ENCODE measurements around the gene GGTLC1.
"Not testable (repeated sequence)": the region's sequence is repeated elsewhere in the genome, so short reads cannot be mapped to it uniquely, and the experiment has no call there.

GGTLC1 gene

DNA sequence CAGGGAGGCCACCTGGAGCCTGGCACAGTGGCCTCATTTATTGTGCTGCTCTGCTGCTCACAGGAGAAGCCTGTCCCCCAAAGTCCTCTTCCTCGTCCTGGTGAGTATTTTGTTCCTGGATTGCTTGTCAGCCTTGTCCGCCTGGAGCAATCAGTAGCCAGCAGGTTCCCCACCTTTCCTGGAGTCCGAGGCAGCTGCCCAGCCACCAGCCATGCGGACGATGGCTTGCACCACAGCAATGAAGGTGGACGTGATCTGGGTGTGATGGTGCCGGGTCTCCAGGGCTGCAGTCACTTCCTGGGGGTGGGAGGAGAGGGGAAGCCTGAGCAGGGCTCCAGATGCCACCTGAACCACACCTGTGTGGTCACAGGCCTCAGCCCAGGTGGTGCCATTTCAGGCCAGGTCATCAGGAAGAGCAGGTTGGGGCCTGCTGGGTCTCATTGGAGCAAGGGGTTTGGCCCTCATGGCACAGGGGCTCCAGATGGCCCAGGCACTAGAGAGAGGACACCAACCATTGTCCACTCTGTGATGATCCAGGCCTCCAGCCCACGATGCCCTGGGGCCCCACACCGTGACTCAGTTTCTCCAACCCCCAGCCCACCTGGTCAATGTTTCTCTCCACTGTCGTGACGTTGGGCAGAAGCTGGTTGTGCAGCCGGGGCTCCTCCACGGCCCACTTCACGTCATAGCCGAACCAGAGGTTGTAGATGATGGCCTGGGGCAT, 3.4 kb downstream of the GGTLC1 start:
- not testable (repeated sequence) for H3K36me3 ChIP-seq (ENCODE audit: insufficient read depth, low read length); H3K4me1 ChIP-seq (ENCODE audit: insufficient read depth, low read length); H3K9ac ChIP-seq (ENCODE audit: low read depth, low read length); H3K9me3 ChIP-seq (ENCODE audit: control insufficient read depth, insufficient read depth, low read length)

DNA sequence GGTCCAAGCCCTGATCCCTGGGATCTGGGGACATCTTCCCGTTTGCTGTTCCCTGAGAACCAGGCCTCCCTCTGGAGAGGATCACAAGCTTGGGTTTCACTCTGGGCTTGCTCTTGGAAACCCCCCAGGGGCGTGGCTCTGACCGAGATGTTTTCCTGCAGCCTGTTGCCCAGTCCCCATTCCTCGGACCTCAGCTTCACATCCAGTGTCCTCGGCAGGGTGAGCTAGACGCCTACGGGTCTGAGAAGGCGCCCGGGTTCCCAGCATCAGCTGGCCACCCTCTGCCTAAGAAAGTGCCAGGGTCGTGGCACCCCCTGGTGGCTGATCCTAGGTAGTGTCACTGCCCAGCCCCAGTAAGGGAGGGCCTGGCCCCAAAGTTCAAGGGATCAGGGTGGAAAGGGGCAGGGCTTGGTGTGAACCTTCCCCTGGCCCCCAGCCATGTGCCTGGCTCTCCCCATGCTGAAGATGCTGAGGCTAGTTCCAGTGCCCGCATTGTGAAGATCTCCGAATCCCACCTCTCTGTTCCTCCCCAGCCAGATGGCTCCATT, 4.0 kb downstream of the GGTLC1 start:
- not testable (repeated sequence) for H3K9me3 ChIP-seq (ENCODE audit: control insufficient read depth, insufficient read depth, low read length); H3K36me3 ChIP-seq (ENCODE audit: insufficient read depth, low read length); H3K4me1 ChIP-seq (ENCODE audit: insufficient read depth, low read length); H3K9ac ChIP-seq (ENCODE audit: low read depth, low read length)

GRCh38 chr20:23982112-23983018, 6.2 kb downstream of the GGTLC1 start:
- H3K9ac ChIP-seq (ENCODE audit: low read depth, low read length); H3K9me3 ChIP-seq (ENCODE audit: control insufficient read depth, insufficient read depth, low read length); H3K4me1 ChIP-seq (ENCODE audit: insufficient read depth, low read length); H3K36me3 ChIP-seq (ENCODE audit: insufficient read depth, low read length): not testable (repeated sequence)

DNA sequence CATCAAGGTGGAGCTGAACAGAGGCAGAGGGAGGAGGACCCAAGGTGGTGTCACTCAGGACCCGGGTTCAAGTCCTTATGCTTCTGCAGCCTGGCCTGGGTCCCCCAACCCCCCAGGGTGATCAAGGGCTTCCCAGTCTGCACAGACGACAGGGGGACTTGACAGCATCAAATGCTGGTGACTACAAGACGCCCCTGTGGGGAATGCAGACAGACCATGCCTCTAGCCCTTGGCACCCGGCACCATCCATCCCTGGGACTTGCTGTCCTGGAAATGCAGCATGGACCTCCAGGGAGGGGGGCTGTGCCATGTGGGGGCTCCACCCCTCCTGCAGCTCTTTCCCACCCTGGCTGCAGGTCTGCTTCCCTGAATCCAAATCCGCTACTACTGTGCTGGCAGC, 7.1 kb downstream of the GGTLC1 start:
- not testable (repeated sequence) for H3K9me3 ChIP-seq (ENCODE audit: control insufficient read depth, insufficient read depth, low read length)

GRCh38 chr20:23981014-23981413, 7.6 kb downstream of the GGTLC1 start:
- H3K9me3 ChIP-seq (ENCODE audit: control insufficient read depth, insufficient read depth, low read length); H3K36me3 ChIP-seq (ENCODE audit: insufficient read depth, low read length): not testable (repeated sequence)

More for the DNA sequence above, 7.1 kb downstream of the GGTLC1 start:
- H3K36me3 ChIP-seq (ENCODE audit: insufficient read depth, low read length); H3K9ac ChIP-seq (ENCODE audit: low read depth, low read length); H3K4me1 ChIP-seq (ENCODE audit: insufficient read depth, low read length): not testable (repeated sequence)

GRCh38 chr20:23979899-23980811, 8.4 kb downstream of the GGTLC1 start:
- H3K9me3 ChIP-seq (ENCODE audit: control insufficient read depth, insufficient read depth, low read length); H3K36me3 ChIP-seq (ENCODE audit: insufficient read depth, low read length); H3K9ac ChIP-seq (ENCODE audit: low read depth, low read length); H3K4me1 ChIP-seq (ENCODE audit: insufficient read depth, low read length): not testable (repeated sequence)

More at GRCh38 chr20:23981014-23981413, 7.6 kb downstream of the GGTLC1 start:
- not testable (repeated sequence) for H3K4me1 ChIP-seq (ENCODE audit: insufficient read depth, low read length); H3K9ac ChIP-seq (ENCODE audit: low read depth, low read length)

DNA sequence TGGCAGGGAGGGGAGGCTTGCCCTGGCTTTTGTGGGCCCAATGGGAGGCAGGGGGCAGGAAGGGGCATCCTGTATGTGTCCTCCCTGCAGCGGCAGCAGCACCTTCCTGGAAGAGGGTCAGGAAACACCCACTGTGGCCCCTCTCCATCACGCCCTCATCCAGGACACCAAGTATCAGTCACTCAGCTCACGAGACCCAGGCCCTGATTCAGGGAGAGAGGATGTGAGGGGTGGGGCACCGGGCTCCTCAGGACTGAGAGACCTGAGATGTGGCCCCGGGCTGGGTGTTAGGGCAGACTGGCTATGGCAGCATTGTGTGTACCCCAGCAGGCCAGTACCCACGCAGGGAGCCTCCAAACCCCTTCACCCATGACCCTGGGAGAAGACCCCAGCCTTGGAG, 9.2 kb downstream of the GGTLC1 start:
- not testable (repeated sequence) for H3K9ac ChIP-seq (ENCODE audit: low read depth, low read length); H3K9me3 ChIP-seq (ENCODE audit: control insufficient read depth, insufficient read depth, low read length); H3K36me3 ChIP-seq (ENCODE audit: insufficient read depth, low read length); H3K4me1 ChIP-seq (ENCODE audit: insufficient read depth, low read length)

DNA sequence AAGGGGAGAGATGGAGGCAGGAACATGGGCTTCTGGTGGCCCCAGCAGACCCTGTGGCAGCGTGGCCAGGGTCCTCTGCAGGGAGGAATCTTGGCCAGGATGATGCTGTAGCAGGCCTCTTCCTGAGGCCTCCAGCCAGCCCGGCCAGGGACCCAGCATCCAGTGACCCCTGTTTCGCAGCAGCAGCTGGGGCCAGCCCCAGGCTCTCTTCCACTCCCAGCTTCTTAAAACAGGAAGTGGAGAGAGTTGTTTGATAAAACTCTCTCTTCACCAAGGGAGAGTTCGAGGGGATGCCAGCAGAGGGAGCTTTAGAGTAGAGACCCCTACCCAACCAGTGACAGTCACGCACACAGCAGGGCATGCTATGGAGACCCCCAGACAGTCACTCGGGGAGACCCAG, 10.1 kb downstream of the GGTLC1 start:
- H3K9me3 ChIP-seq (ENCODE audit: control insufficient read depth, insufficient read depth, low read length); H3K4me1 ChIP-seq (ENCODE audit: insufficient read depth, low read length); H3K9ac ChIP-seq (ENCODE audit: low read depth, low read length); H3K36me3 ChIP-seq (ENCODE audit: insufficient read depth, low read length): not testable (repeated sequence)

- no peaks in the 10 kb centered on the region for H3K36me3 ChIP-seq (ENCODE audit: insufficient read depth, low read length)
- H3K9me3 ChIP-seq (ENCODE audit: control insufficient read depth, insufficient read depth, low read length) = no peaks in the 10 kb centered on the region
- H3K9ac ChIP-seq (ENCODE audit: low read depth, low read length) = no peak overlapping the region
- H3K4me1 ChIP-seq (ENCODE audit: insufficient read depth, low read length) = no peaks in the 10 kb centered on the region; the same call in 1 of the 2 replicates
Measured at GRCh38 chr20:23974966-23975365, 13.6 kb downstream of the GGTLC1 start.

GRCh38 chr20:23971310-23971709, 17.3 kb downstream of the GGTLC1 start:
- Histone ChIP-seq H3K9ac (ENCODE audit: low read depth, low read length) (no peak overlapping the region), H3K36me3 (ENCODE audit: insufficient read depth, low read length) (no peaks in the 10 kb centered on the region), H3K9me3 (ENCODE audit: control insufficient read depth, insufficient read depth, low read length) (no peaks in the 10 kb centered on the region; the same call in 1 of the 2 replicates), H3K4me1 (ENCODE audit: insufficient read depth, low read length) (no peaks in the 10 kb centered on the region; the same call in 1 of the 2 replicates)

- no peaks in the 10 kb centered on the region; the same call in 1 of the 2 replicates for H3K4me1 ChIP-seq (ENCODE audit: insufficient read depth, low read length)
- peaks cover 7% of the 10 kb centered on the region for H3K9me3 ChIP-seq (ENCODE audit: control insufficient read depth, insufficient read depth, low read length)
- H3K36me3 ChIP-seq (ENCODE audit: insufficient read depth, low read length) = no peaks in the 10 kb centered on the region
- no peak overlapping the region for H3K9ac ChIP-seq (ENCODE audit: low read depth, low read length)
Measured at GRCh38 chr20:23970049-23970448, 18.5 kb downstream of the GGTLC1 start.

GRCh38 chr20:23967616-23967979, 21.0 kb downstream of the GGTLC1 start:
- Histone ChIP-seq H3K36me3 (ENCODE audit: insufficient read depth, low read length) (no peaks in the 10 kb centered on the region), H3K4me1 (ENCODE audit: insufficient read depth, low read length) (no peaks in the 10 kb centered on the region; the same call in 1 of the 2 replicates), H3K9me3 (ENCODE audit: control insufficient read depth, insufficient read depth, low read length) (peaks cover 7% of the 10 kb centered on the region), H3K9ac (ENCODE audit: low read depth, low read length) (no peak overlapping the region)

- Histone ChIP-seq H3K4me1 (ENCODE audit: insufficient read depth, low read length) (no peaks in the 10 kb centered on the region; the same call in 1 of the 2 replicates), H3K9ac (ENCODE audit: low read depth, low read length) (no peak overlapping the region), H3K9me3 (ENCODE audit: control insufficient read depth, insufficient read depth, low read length) (peaks cover 7% of the 10 kb centered on the region)
Measured at GRCh38 chr20:23966927-23967615, 21.5 kb downstream of the GGTLC1 start.

More at GRCh38 chr20:23966927-23967615, 21.5 kb downstream of the GGTLC1 start:
- H3K36me3 ChIP-seq (ENCODE audit: insufficient read depth, low read length) = no peaks in the 10 kb centered on the region
